ENCODE measurements around the gene TVP23C.
"Not testable (repeated sequence)": the region's sequence is repeated elsewhere in the genome, so short reads cannot be mapped to it uniquely, and the experiment has no call there.

Gene TVP23C

DNA sequence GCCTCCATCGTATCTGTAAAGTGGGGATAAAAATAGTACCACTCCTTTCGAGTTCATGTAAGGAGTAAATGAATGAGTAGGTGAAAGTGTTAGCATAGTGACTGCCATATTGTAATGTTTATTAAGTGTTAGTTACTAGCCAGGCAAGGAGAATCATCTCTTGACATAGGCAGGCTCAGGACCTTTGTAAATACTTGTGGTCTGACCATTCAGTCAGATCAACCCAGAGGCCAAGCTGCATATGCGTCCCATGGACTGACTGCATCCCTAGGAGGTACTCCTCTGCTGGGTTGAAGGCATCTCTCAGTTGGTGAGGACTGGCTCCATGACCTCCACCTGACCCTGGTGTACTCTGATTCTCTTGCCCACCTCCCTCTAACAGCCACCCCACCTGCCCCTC, 55.4 kb downstream of the TVP23C start:
- no peak overlapping the region for H3K4me3 ChIP-seq (ENCODE audit: low read depth, low read length)

DNA sequence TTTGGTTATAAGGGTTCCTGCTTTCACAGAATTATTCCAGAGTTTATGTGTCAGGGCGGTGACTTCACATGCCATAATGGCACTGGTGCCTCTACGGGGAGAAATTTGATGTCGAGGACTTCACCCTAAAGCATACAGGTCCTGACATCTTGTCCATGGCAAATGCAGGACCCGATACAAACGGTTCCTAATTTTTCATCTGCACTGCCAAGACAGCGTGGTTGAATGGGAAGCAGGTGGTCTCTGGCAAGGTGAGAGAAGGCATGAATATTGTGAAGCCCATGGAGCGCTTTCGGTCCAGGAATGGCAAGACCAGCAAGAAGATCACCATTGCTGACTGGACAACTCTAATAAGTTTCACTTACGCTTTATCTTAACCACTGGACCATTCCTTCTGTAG, 56.3 kb downstream of the TVP23C start:
- Histone ChIP-seq H3K9me3 (ENCODE audit: control insufficient read depth, insufficient read depth, low read length) (no peaks in the 10 kb centered on the region), H3K4me1 (ENCODE audit: control insufficient read depth, insufficient read depth, low read length) (peaks cover 4% of the 10 kb centered on the region)

More for the DNA sequence above, 55.4 kb downstream of the TVP23C start:
- peaks cover 24% of the 10 kb centered on the region for H3K36me3 ChIP-seq (ENCODE audit: control insufficient read depth, insufficient read depth, low read length)
- no peaks in the 10 kb centered on the region for H3K4me1 ChIP-seq (ENCODE audit: control insufficient read depth, insufficient read depth, low read length)
- no peaks in the 10 kb centered on the region for H3K27me3 ChIP-seq (ENCODE audit: control insufficient read depth, insufficient read depth, low read length)
- H3K9ac ChIP-seq (ENCODE audit: low read depth, low read length) = no peak overlapping the region
- H3K27ac ChIP-seq (ENCODE audit: low read depth, low read length) = no peak overlapping the region
- no peaks in the 10 kb centered on the region for H3K9me3 ChIP-seq (ENCODE audit: control insufficient read depth, insufficient read depth, low read length)

DNA sequence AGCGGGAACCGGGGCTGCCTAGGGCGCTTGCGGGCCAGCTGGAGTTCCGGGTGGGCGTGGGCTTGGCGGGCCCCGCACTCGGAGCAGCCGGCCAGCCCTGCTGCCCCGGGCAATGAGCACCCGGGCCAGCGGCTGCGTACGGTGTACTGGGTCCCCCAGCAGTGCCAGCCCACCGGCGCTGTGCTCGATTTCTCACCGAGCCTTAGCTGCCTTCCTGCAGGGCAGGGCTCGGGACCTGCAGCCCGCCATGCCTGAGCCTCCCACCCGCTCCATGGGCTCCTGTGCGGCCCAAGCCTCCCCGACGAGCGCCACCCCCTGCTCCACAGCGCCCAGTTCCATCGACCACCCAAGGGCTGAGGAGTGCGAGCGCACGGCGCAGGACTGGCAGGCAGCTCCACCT, 57.6 kb downstream of the TVP23C start:
- not testable (repeated sequence) for H3K9ac ChIP-seq (ENCODE audit: low read depth, low read length); H3K9me3 ChIP-seq (ENCODE audit: control insufficient read depth, insufficient read depth, low read length); H3K27ac ChIP-seq (ENCODE audit: low read depth, low read length); H3K4me3 ChIP-seq (ENCODE audit: low read depth, low read length); H3K27me3 ChIP-seq (ENCODE audit: control insufficient read depth, insufficient read depth, low read length); H3K4me1 ChIP-seq (ENCODE audit: control insufficient read depth, insufficient read depth, low read length)
- H3K36me3 ChIP-seq (ENCODE audit: control insufficient read depth, insufficient read depth, low read length) = peaks cover 17% of the 10 kb centered on the region

More for the DNA sequence above, 56.3 kb downstream of the TVP23C start:
- H3K27me3 ChIP-seq (ENCODE audit: control insufficient read depth, insufficient read depth, low read length) = no peaks in the 10 kb centered on the region
- H3K36me3 ChIP-seq (ENCODE audit: control insufficient read depth, insufficient read depth, low read length) = peaks cover 19% of the 10 kb centered on the region
- no peak overlapping the region for H3K4me3 ChIP-seq (ENCODE audit: low read depth, low read length)
- H3K27ac ChIP-seq (ENCODE audit: low read depth, low read length) = no peak overlapping the region
- H3K9ac ChIP-seq (ENCODE audit: low read depth, low read length) = no peak overlapping the region

DNA sequence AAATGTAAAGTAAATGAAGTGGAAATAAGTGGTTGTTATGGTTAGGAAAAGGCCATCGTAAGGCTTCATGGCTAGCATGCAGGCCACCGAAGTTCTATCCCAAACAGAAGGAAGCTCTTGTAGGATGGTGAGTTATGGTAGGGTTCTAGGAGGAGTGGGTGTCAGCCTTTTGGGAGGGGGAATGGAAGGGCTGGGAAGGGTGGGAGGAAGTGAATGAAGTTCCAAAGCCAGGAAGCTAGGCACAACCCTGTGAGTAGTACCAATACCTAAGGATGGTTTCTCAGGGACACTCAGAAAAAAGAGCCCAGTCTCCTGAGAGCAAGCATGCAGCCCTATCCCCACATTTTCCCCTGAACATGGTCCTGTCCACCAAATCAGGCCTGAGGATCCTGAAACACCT, 59.6 kb downstream of the TVP23C start:
- Histone ChIP-seq H3K9ac (ENCODE audit: low read depth, low read length) (no peak overlapping the region), H3K27ac (ENCODE audit: low read depth, low read length) (no peak overlapping the region), H3K4me3 (ENCODE audit: low read depth, low read length) (no peak overlapping the region), H3K36me3 (ENCODE audit: control insufficient read depth, insufficient read depth, low read length) (peaks cover 11% of the 10 kb centered on the region), H3K9me3 (ENCODE audit: control insufficient read depth, insufficient read depth, low read length) (no peaks in the 10 kb centered on the region), H3K27me3 (ENCODE audit: control insufficient read depth, insufficient read depth, low read length) (no peaks in the 10 kb centered on the region), H3K4me1 (ENCODE audit: control insufficient read depth, insufficient read depth, low read length) (peaks cover 4% of the 10 kb centered on the region)

DNA sequence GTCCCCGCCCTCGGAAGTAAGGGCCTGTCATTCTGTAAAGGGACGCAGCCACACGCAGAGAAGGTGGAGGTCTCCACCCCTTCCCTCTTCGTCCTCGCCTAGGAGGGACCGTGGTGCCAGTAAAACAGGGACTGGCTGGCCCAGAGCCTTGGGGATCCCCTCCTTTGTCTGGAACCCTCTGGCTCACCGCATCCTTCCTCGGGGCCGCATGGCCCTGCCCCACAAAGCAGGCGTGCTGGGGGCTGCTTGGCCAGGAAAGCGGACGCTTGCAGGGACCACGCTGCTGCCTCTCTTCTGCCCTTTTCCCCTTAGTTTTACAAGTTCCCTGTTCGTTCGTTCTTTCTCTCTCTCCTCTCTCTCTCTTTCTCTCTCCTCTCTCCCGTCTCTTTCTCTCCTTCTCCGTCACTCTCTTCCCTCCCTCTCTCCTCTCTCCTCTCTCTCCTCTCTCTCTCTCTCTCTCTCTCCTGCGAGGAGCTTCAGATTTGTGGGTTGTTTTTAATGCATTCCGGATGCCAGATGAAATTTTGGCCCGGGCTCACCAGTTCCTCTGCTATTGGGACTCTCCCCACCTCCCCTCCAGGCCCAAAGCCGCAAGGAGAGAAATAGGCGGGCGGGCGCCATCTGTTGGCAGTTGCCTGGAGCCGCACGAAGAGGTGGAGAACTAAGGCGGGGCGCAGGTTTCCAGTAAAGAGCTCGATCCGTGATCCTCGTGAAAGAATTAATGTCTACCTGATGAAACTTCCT, 60.7 kb downstream of the TVP23C start:
- Histone ChIP-seq H3K4me3 (ENCODE audit: low read depth, low read length) (no peak overlapping the region), H3K36me3 (ENCODE audit: control insufficient read depth, insufficient read depth, low read length) (peaks cover 11% of the 10 kb centered on the region), H3K27ac (ENCODE audit: low read depth, low read length) (no peak overlapping the region), H3K4me1 (ENCODE audit: control insufficient read depth, insufficient read depth, low read length) (peaks cover 4% of the 10 kb centered on the region), H3K9me3 (ENCODE audit: control insufficient read depth, insufficient read depth, low read length) (no peaks in the 10 kb centered on the region), H3K9ac (ENCODE audit: low read depth, low read length) (no peak overlapping the region), H3K27me3 (ENCODE audit: control insufficient read depth, insufficient read depth, low read length) (no peaks in the 10 kb centered on the region)

DNA sequence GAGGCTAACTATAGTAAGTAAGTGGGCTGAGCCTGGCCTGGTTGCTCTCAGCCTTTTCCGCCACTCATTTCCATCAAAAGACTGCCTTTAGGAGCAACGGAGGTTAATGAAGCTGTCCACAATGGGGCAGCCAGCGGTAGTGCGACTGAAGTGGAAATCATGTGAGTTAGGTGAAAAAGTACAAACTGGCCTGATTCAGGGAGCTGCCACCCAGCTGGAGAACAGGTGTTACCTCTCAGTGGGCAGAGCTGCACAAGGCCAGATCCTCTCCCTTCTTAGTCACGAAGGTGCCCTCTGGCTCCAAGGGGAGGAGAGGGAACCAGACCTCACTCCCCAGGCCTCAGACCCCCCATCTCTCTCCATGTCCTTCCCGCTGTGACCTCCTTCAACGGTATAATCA, 61.5 kb downstream of the TVP23C start:
- H3K9ac ChIP-seq (ENCODE audit: low read depth, low read length) = no peak overlapping the region
- H3K4me1 ChIP-seq (ENCODE audit: control insufficient read depth, insufficient read depth, low read length) = peaks cover 4% of the 10 kb centered on the region
- H3K9me3 ChIP-seq (ENCODE audit: control insufficient read depth, insufficient read depth, low read length) = no peaks in the 10 kb centered on the region
- H3K36me3 ChIP-seq (ENCODE audit: control insufficient read depth, insufficient read depth, low read length) = peaks cover 10% of the 10 kb centered on the region
- H3K27me3 ChIP-seq (ENCODE audit: control insufficient read depth, insufficient read depth, low read length) = no peaks in the 10 kb centered on the region
- no peak overlapping the region for H3K27ac ChIP-seq (ENCODE audit: low read depth, low read length)
- H3K4me3 ChIP-seq (ENCODE audit: low read depth, low read length) = no peak overlapping the region

DNA sequence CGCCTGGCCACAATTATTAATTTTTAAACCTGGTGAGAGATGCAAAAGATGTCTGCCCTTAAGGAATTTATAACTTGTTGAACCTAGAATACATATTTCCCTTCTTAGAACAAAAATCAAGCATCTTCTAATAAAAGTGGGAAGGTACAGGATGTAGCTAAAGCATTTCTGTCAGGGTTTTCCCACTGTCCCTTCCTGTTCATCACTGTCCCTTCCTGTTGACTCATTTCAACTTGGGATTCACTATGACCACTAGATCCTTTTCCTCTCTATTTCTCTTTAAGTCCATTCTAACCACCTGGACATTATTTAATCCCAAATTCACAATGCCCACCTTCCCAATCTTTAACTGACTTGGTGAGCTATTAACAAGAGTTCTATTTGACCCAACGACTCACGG, 62.0 kb downstream of the TVP23C start:
- Histone ChIP-seq H3K9ac (ENCODE audit: low read depth, low read length) (no peak overlapping the region), H3K9me3 (ENCODE audit: control insufficient read depth, insufficient read depth, low read length) (no peaks in the 10 kb centered on the region), H3K4me1 (ENCODE audit: control insufficient read depth, insufficient read depth, low read length) (peaks cover 4% of the 10 kb centered on the region), H3K4me3 (ENCODE audit: low read depth, low read length) (no peak overlapping the region), H3K36me3 (ENCODE audit: control insufficient read depth, insufficient read depth, low read length) (peaks cover 15% of the 10 kb centered on the region), H3K27me3 (ENCODE audit: control insufficient read depth, insufficient read depth, low read length) (no peaks in the 10 kb centered on the region), H3K27ac (ENCODE audit: low read depth, low read length) (no peak overlapping the region)

DNA sequence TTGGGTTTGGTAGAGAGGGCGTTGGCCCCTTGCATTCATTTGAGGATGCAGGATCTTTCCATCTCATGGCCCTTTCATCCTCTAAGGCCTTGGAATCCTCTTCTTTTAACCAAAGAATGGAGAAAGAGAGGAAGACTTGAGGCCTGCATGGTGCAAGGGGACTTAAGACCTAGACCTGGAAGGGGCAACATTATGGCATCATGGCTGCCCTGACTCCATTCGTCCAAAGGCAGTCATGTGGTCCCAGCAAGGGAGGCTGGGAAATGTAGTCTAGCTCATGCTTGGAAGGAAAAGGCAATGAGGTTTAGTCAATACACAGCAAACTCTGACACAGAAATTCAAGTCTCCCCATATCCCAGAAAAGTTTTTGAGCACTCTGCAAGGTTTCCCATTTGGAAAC, 65.2 kb downstream of the TVP23C start:
- H3K27me3 ChIP-seq (ENCODE audit: control insufficient read depth, insufficient read depth, low read length) = no peaks in the 10 kb centered on the region
- H3K9ac ChIP-seq (ENCODE audit: low read depth, low read length) = no peak overlapping the region
- no peaks in the 10 kb centered on the region for H3K9me3 ChIP-seq (ENCODE audit: control insufficient read depth, insufficient read depth, low read length)
- no peak overlapping the region for H3K27ac ChIP-seq (ENCODE audit: low read depth, low read length)
- peaks cover 30% of the 10 kb centered on the region for H3K36me3 ChIP-seq (ENCODE audit: control insufficient read depth, insufficient read depth, low read length)
- peaks cover 6% of the 10 kb centered on the region for H3K4me1 ChIP-seq (ENCODE audit: control insufficient read depth, insufficient read depth, low read length)
- no peak overlapping the region for H3K4me3 ChIP-seq (ENCODE audit: low read depth, low read length)

DNA sequence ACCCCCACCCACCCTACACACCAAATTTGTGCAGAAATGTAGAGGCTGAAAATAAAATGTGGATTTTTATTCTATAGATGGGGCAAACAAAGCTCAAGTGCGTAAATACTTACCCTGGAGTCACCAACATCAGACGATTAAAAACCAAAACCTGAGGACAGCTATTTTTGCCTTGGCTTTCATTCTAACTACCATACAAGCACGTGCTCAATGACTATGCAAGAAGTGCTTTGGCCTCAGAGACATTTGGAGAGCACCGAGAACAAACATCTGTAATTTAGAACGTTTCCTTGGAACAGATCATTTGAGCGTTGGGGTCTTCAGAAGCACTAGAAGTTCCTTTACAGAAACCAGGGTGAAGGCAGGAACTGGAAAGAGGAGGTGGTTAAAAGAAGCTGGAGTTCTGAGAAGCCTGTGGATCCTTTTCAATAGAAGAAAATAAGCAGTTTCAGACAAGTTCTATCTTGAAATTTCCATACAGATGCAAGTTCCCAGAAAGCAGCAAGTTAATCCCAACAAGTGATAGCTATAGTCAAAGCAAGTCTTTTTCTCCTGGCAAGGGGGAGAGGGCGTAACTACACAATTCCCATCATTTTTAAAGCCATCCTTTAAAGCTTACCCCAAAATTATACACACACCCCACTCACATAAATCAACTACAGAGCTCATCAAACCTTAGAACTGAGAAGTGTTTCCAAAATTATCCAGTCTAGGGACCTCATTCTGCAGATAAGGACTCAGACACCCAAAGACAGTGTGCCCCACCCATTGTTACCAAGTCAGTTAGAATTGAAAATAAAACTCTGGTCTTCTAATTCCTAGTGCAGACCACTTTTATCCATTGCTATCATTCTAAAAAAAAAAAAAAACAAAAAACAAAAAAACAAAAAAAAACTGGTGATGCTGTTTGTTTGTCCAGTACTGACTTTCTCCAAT, 66.3 kb downstream of the TVP23C start:
- Histone ChIP-seq H3K9ac (ENCODE audit: low read depth, low read length) (no peak overlapping the region), H3K9me3 (ENCODE audit: control insufficient read depth, insufficient read depth, low read length) (no peaks in the 10 kb centered on the region), H3K27ac (ENCODE audit: low read depth, low read length) (no peak overlapping the region), H3K36me3 (ENCODE audit: control insufficient read depth, insufficient read depth, low read length) (peaks cover 30% of the 10 kb centered on the region), H3K4me1 (ENCODE audit: control insufficient read depth, insufficient read depth, low read length) (peaks cover 6% of the 10 kb centered on the region), H3K4me3 (ENCODE audit: low read depth, low read length) (no peak overlapping the region), H3K27me3 (ENCODE audit: control insufficient read depth, insufficient read depth, low read length) (no peaks in the 10 kb centered on the region)

DNA sequence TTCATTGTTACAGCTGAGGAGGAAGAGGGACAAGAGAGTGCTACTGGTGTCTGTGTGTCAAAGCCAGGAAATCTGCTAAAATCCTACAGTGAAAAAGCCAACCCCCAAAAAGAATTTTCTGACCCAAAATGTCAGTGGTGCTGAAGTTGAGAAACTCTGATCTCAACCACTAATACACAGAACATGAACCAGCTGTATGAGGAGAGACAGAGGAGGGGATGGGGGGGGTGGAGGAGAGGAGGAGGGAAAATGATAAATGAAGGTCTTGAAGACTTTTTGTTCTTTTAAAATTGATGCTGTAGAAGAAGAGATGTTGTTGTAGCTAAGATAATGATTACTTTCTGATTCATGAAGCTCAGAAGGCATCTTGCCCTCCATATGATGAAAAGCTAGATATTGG, 68.5 kb downstream of the TVP23C start:
- Histone ChIP-seq H3K36me3 (ENCODE audit: control insufficient read depth, insufficient read depth, low read length) (peaks cover 24% of the 10 kb centered on the region), H3K4me3 (ENCODE audit: low read depth, low read length) (no peak overlapping the region), H3K27me3 (ENCODE audit: control insufficient read depth, insufficient read depth, low read length) (no peaks in the 10 kb centered on the region), H3K9me3 (ENCODE audit: control insufficient read depth, insufficient read depth, low read length) (no peaks in the 10 kb centered on the region), H3K27ac (ENCODE audit: low read depth, low read length) (no peak overlapping the region), H3K4me1 (ENCODE audit: control insufficient read depth, insufficient read depth, low read length) (peaks cover 21% of the 10 kb centered on the region), H3K9ac (ENCODE audit: low read depth, low read length) (no peak overlapping the region)

DNA sequence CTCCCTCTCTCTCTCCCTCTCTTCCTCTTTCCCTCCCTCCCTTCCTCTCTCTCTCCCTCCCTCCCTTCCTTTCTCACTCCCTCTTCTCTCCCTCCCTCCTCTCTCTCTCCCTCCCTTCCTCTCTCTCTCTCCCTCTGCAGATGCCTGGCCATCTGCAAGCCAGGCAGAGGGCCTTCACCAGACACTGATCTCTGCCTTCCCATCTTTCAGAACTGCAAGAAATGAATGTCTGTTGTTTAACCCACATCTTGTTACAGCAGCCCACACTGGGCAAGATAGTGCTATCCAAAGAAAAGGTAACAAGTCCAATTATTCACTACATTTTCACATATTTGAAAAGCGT, 69.6 kb downstream of the TVP23C start:
- Histone ChIP-seq H3K36me3 (ENCODE audit: control insufficient read depth, insufficient read depth, low read length) (peaks cover 24% of the 10 kb centered on the region), H3K4me1 (ENCODE audit: control insufficient read depth, insufficient read depth, low read length) (peaks cover 21% of the 10 kb centered on the region), H3K27ac (ENCODE audit: low read depth, low read length) (no peak overlapping the region), H3K9me3 (ENCODE audit: control insufficient read depth, insufficient read depth, low read length) (no peaks in the 10 kb centered on the region), H3K27me3 (ENCODE audit: control insufficient read depth, insufficient read depth, low read length) (no peaks in the 10 kb centered on the region), H3K9ac (ENCODE audit: low read depth, low read length) (no peak overlapping the region), H3K4me3 (ENCODE audit: low read depth, low read length) (no peak overlapping the region)
